Measurements from ENCODE around the gene NXN.

The NXN gene

GRCh38 chr17:882827-883585 lies 96.6 kb downstream of the NXN start:
- Histone ChIP-seq H3K27me3 (ENCODE audit: insufficient read depth, poor library complexity, severe bottlenecking) (no peaks in the 10 kb centered on the region), H3K27ac (replicated peaks) (no peak overlapping the region), H3K4me3 (replicated peaks; ENCODE audit: insufficient read depth, low read length) (no peak overlapping the region)
- TF ChIP-seq SPI1 (IDR thresholded peaks at IDR 0.05; ENCODE audit: borderline replicate concordance, low read depth) (no peak), GABPA (IDR thresholded peaks at IDR 0.05; ENCODE audit: low read depth) (no peak), POLR2AphosphoS5 (IDR thresholded peaks at IDR 0.05; ENCODE audit: low read depth) (no peak), CTCF (IDR thresholded peaks at IDR 0.05; ENCODE audit: insufficient read depth, low read length) (no peak), REST (IDR thresholded peaks at IDR 0.05; ENCODE audit: insufficient replicate concordance, low read depth) (no peak)
- DNase-seq (ENCODE audit: low read depth in 1 of 2, low spot score in 1 of 2), result no peak

GRCh38 chr17:881778-882177 lies 97.8 kb downstream of the NXN start:
- no peak for TF ChIP-seq POLR2AphosphoS5 (IDR thresholded peaks at IDR 0.05; ENCODE audit: low read depth)
- TF ChIP-seq CTCF (IDR thresholded peaks at IDR 0.05; ENCODE audit: insufficient read depth, low read length), result no peak
- no peak for TF ChIP-seq REST (IDR thresholded peaks at IDR 0.05; ENCODE audit: insufficient replicate concordance, low read depth)
- no peak for TF ChIP-seq GABPA (IDR thresholded peaks at IDR 0.05; ENCODE audit: low read depth)
- no peak for TF ChIP-seq SPI1 (IDR thresholded peaks at IDR 0.05; ENCODE audit: borderline replicate concordance, low read depth)
- Histone ChIP-seq H3K27me3 (ENCODE audit: insufficient read depth, poor library complexity, severe bottlenecking) (no peaks in the 10 kb centered on the region), H3K4me3 (replicated peaks; ENCODE audit: insufficient read depth, low read length) (no peak overlapping the region), H3K27ac (replicated peaks) (no peak overlapping the region)
- no peak for DNase-seq (ENCODE audit: low read depth in 1 of 2, low spot score in 1 of 2)

- Histone ChIP-seq H3K4me3 (replicated peaks; ENCODE audit: insufficient read depth, low read length) (no peak overlapping the region), H3K27me3 (ENCODE audit: insufficient read depth, poor library complexity, severe bottlenecking) (no peaks in the 10 kb centered on the region), H3K27ac (replicated peaks) (no peak overlapping the region)
- TF ChIP-seq SPI1 (IDR thresholded peaks at IDR 0.05; ENCODE audit: borderline replicate concordance, low read depth) (no peak), POLR2AphosphoS5 (IDR thresholded peaks at IDR 0.05; ENCODE audit: low read depth) (no peak), REST (IDR thresholded peaks at IDR 0.05; ENCODE audit: insufficient replicate concordance, low read depth) (no peak), GABPA (IDR thresholded peaks at IDR 0.05; ENCODE audit: low read depth) (no peak), CTCF (IDR thresholded peaks at IDR 0.05; ENCODE audit: insufficient read depth, low read length) (no peak)
- no peak for DNase-seq (ENCODE audit: low read depth in 1 of 2, low spot score in 1 of 2)
These were observed 98.9 kb downstream of the NXN start for GRCh38 chr17:880443-881269.

All from HL-60 (cell line).